KMS-11 (cell line): Measurements from ENCODE around the gene FGF9.

Experiments
- H2AFZ ChIP-seq: fragments of 200-600 bp; sonication (generic); 2 replicates; pipeline ENCODE4 v1.6.1; 2016; ENCODE audit warnings: antibody characterized with exemption, mixed run types, low read depth
- H3K27ac ChIP-seq: fragments of 200-600 bp; sonication (generic); 2 replicates; pipeline ENCODE4 v1.6.1; 2016; ENCODE audit warnings: mild to moderate bottlenecking, mixed run types
- H3K27me3 ChIP-seq: fragments of 200-600 bp; sonication (generic); 2 replicates; pipeline ENCODE4 v1.6.1; 2017; ENCODE audit warnings: mild to moderate bottlenecking, low read depth, mixed run types, moderate library complexity; ENCODE audit not compliant: insufficient read depth
- H3K36me3 ChIP-seq: fragments of 200-600 bp; sonication (generic); 2 replicates; pipeline ENCODE4 v1.6.1; 2017; ENCODE audit warnings: mild to moderate bottlenecking, mixed run types; ENCODE audit not compliant: insufficient read depth
- H3K4me1 ChIP-seq: fragments of 200-600 bp; sonication (generic); 2 replicates; pipeline ENCODE4 v1.6.1; 2016; ENCODE audit warnings: mild to moderate bottlenecking, low read depth, mixed run types; ENCODE audit not compliant: poor library complexity, severe bottlenecking
- H3K4me2 ChIP-seq: fragments of 200-600 bp; sonication (generic); 2 replicates; pipeline ENCODE4 v1.7.0; 2016; ENCODE audit warnings: mild to moderate bottlenecking, mixed run types
- H3K4me3 ChIP-seq: fragments of 200-600 bp; sonication (generic); IDR thresholded peaks from 2 replicates; pipeline ENCODE4 v1.6.1; 2017; ENCODE audit warnings: low read depth, low read length, mixed read lengths; ENCODE audit not compliant: insufficient read depth
- H3K79me2 ChIP-seq: fragments of 200-600 bp; sonication (generic); 2 replicates; pipeline ENCODE4 v1.6.1; 2016; ENCODE audit warnings: low read depth, mixed run types; ENCODE audit not compliant: insufficient read depth
- H3K9ac ChIP-seq: fragments of 200-600 bp; sonication (generic); 2 replicates; pipeline ENCODE4 v1.6.1; 2016; ENCODE audit warnings: mild to moderate bottlenecking, mixed run types
- H4K20me1 ChIP-seq: fragments of 200-600 bp; sonication (generic); 2 replicates; pipeline ENCODE4 v1.6.1; 2016; ENCODE audit warnings: mild to moderate bottlenecking, mixed run types; ENCODE audit not compliant: insufficient read depth
- CTCF ChIP-seq: fragments of 200-600 bp; sonication (generic); conservative IDR thresholded peaks from 2 replicates; pipeline ENCODE4 v1.6.1; 2017; ENCODE audit warnings: low read depth, mild to moderate bottlenecking, antibody characterized with exemption, low read length, moderate library complexity, mixed read lengths

Gene FGF9

GRCh38 chr13:21637296-21637695 lies 33.6 kb upstream of the FGF9 start:
- no peak overlapping the region for H3K27ac ChIP-seq
- H3K9ac ChIP-seq = no peak overlapping the region
- H3K4me2 ChIP-seq = peak overlapping the region; percentile 33; the same call in 1 of the 2 replicates
- no peak for TF ChIP-seq CTCF
- H3K27me3 ChIP-seq = no peaks in the 10 kb centered on the region
- peak overlapping the region; percentile 34; the same call in 1 of the 2 replicates for H2AFZ ChIP-seq
- no peaks in the 10 kb centered on the region for H3K79me2 ChIP-seq
- H4K20me1 ChIP-seq = no peaks in the 10 kb centered on the region
- H3K36me3 ChIP-seq = no peaks in the 10 kb centered on the region
- H3K4me3 ChIP-seq = no peak overlapping the region
- peaks cover 16% of the 10 kb centered on the region for H3K4me1 ChIP-seq

GRCh38 chr13:21638319-21639282 lies 32.3 kb upstream of the FGF9 start:
- Histone ChIP-seq H4K20me1 (no peaks in the 10 kb centered on the region), H3K4me2 (no peak overlapping the region), H3K79me2 (no peaks in the 10 kb centered on the region), H3K4me3 (no peak overlapping the region), H3K9ac (no peak overlapping the region), H2AFZ (no peak overlapping the region), H3K36me3 (no peaks in the 10 kb centered on the region), H3K27ac (no peak overlapping the region), H3K4me1 (peaks cover 16% of the 10 kb centered on the region), H3K27me3 (no peaks in the 10 kb centered on the region)
- TF ChIP-seq CTCF = peak; percentile 82

GRCh38 chr13:21639561-21639960 lies 31.3 kb upstream of the FGF9 start:
- H3K36me3 ChIP-seq = no peaks in the 10 kb centered on the region
- no peak overlapping the region for H2AFZ ChIP-seq
- no peaks in the 10 kb centered on the region for H3K79me2 ChIP-seq

GRCh38 chr13:21641629-21642028 lies 29.2 kb upstream of the FGF9 start:
- peaks cover 15% of the 10 kb centered on the region for H3K4me1 ChIP-seq
- no peak overlapping the region for H3K27ac ChIP-seq
- no peak for TF ChIP-seq CTCF
- no peak overlapping the region for H3K9ac ChIP-seq
- H3K79me2 ChIP-seq = no peaks in the 10 kb centered on the region
- H2AFZ ChIP-seq = no peak overlapping the region
- no peaks in the 10 kb centered on the region for H4K20me1 ChIP-seq
- H3K27me3 ChIP-seq = no peaks in the 10 kb centered on the region
- H3K36me3 ChIP-seq = no peaks in the 10 kb centered on the region
- no peak overlapping the region for H3K4me3 ChIP-seq
- no peak overlapping the region for H3K4me2 ChIP-seq

More at GRCh38 chr13:21639561-21639960, 31.3 kb upstream of the FGF9 start:
- Histone ChIP-seq H3K27ac (no peak overlapping the region), H3K4me3 (no peak overlapping the region), H3K27me3 (no peaks in the 10 kb centered on the region), H4K20me1 (no peaks in the 10 kb centered on the region), H3K4me2 (no peak overlapping the region), H3K4me1 (peaks cover 16% of the 10 kb centered on the region), H3K9ac (no peak overlapping the region)
- no peak for TF ChIP-seq CTCF
